ENCODE data around the gene PLCL1. TPM values are rescaled to one million over a fixed set of nuclear protein-coding genes. Genes with fewer than 3 reads are reported as not detected.

The PLCL1 gene
- total RNA-seq, 1 donor from 2014 or later = 7.7 TPM

GRCh38 chr2:197894751-197895274 lies 90.4 kb downstream of the PLCL1 start:
- ATAC-seq (no peak), DNase-seq (no peak)
- H3K4me3 ChIP-seq = no peak overlapping the region
- TF ChIP-seq CTCF (IDR thresholded peaks at IDR 0.05) = no peak
- H3K27me3 ChIP-seq = no peaks in the 10 kb centered on the region
- no peaks in the 10 kb centered on the region for H3K9me3 ChIP-seq
- no peak overlapping the region for H3K27ac ChIP-seq
- no peaks in the 10 kb centered on the region for H3K36me3 ChIP-seq
- intact Hi-C loops (cut with DNase I) = no loop called here
- peaks cover 18% of the 10 kb centered on the region for H3K4me1 ChIP-seq

- Histone ChIP-seq H3K27ac (no peak overlapping the region), H3K4me3 (no peak overlapping the region), H3K27me3 (no peaks in the 10 kb centered on the region), H3K36me3 (no peaks in the 10 kb centered on the region), H3K4me1 (peaks cover 5% of the 10 kb centered on the region), H3K9me3 (no peaks in the 10 kb centered on the region)
- intact Hi-C loops (cut with DNase I) = no loop called here
- DNase-seq (no peak), ATAC-seq (no peak)
- TF ChIP-seq CTCF (IDR thresholded peaks at IDR 0.05) = no peak
These were observed 93.7 kb downstream of the PLCL1 start for GRCh38 chr2:197897960-197898678.

- H3K9me3 ChIP-seq = no peaks in the 10 kb centered on the region
- no peak overlapping the region for H3K27ac ChIP-seq
- no peaks in the 10 kb centered on the region for H3K4me1 ChIP-seq
- no peaks in the 10 kb centered on the region for H3K36me3 ChIP-seq
- no peak overlapping the region for H3K4me3 ChIP-seq
- DNase-seq (no peak), ATAC-seq (peak; percentile 83)
- TF ChIP-seq CTCF (IDR thresholded peaks at IDR 0.05) = no peak
- intact Hi-C loops (cut with DNase I) = no loop called here
- H3K27me3 ChIP-seq = no peaks in the 10 kb centered on the region
These were observed 100.1 kb downstream of the PLCL1 start for GRCh38 chr2:197904446-197904845.

GRCh38 chr2:197908156-197908555 lies 103.8 kb downstream of the PLCL1 start:
- intact Hi-C loops (cut with DNase I) = no loop called here

GRCh38 chr2:197908990-197909776 lies 104.8 kb downstream of the PLCL1 start:
- Histone ChIP-seq H3K36me3 (no peaks in the 10 kb centered on the region), H3K27me3 (no peaks in the 10 kb centered on the region), H3K4me1 (no peaks in the 10 kb centered on the region), H3K9me3 (no peaks in the 10 kb centered on the region), H3K27ac (no peak overlapping the region), H3K4me3 (no peak overlapping the region)
- DNase-seq = no peak
- intact Hi-C loops (cut with DNase I) = no loop called here
- no peak for ATAC-seq
- no peak for TF ChIP-seq CTCF (IDR thresholded peaks at IDR 0.05)

More at GRCh38 chr2:197908156-197908555, 103.8 kb downstream of the PLCL1 start:
- Histone ChIP-seq H3K4me1 (no peaks in the 10 kb centered on the region), H3K4me3 (no peak overlapping the region), H3K9me3 (no peaks in the 10 kb centered on the region), H3K27me3 (no peaks in the 10 kb centered on the region), H3K27ac (no peak overlapping the region), H3K36me3 (no peaks in the 10 kb centered on the region)
- ATAC-seq = no peak
- TF ChIP-seq CTCF (IDR thresholded peaks at IDR 0.05) = no peak
- DNase-seq = no peak

All from upper lobe of right lung (tissue), 1 donor.